GM19397 (cell line): ENCODE measurements around the gene LAMA2.

Experiments
- ATAC-seq: cut with Tn5 transposase; IDR thresholded peaks from one replicate; pipeline ENCODE4 v1.9.1; 2021; ENCODE audit warnings: mild to moderate bottlenecking, moderate library complexity; ENCODE audit not compliant: unreplicated experiment

Gene LAMA2

DNA sequence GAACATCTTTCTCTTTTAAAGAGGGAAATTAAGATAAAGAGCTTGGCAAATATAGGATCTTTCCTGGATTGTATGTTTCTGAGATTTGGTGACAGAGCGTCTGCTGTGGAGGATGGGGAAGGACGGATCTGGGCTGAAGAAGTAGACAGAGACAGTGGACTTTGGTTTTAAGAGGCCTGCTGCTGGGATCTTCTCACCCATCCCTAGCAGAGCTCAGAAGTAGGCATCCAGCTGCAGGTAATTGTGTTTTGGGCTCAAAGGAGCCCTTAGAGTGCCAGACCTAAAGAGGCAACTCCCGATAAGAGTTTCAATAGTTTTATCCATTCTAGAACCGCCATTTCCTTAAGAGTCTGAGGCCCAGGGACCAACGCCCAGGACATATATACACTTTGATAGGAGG lies 20.8 kb downstream of the LAMA2 start:
- no peak for ATAC-seq

DNA sequence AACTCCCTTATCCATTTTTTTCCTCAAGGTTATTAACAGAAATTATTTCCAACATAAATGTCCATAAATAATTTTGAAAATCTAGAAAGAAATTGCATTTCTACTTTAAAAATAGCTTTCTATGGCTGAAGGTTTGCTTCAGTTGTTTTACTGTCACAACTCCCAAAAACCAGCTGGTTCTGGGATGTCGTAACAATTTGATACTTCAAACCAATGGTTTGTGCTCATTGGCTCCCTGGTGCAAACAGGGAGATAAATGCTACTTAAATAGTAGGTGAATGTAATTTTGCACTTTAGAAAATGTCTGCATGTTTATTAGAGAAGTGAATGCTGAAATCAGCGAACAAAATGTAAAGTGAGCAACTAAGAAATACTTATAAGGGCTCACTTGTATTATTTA lies 31.1 kb downstream of the LAMA2 start:
- no peak for ATAC-seq

DNA sequence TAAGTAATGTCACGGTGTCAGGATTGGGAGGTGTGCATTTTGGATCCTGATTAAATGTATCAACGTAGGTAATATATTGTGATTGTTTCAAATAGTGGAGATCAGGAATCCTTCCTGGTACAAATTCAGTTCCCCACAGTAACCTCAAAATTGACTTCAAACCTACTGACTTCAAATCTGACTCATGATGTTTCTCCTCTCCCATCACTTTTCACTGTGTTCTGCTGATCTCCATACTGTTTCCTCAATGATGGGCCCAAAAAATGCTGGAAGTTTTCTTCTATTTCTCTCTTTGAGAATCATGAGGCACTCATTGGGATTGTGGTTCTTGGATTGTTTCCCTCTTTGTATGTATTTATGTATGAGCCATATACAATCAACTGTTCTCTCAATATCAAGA lies 35.9 kb downstream of the LAMA2 start:
- no peak for ATAC-seq

DNA sequence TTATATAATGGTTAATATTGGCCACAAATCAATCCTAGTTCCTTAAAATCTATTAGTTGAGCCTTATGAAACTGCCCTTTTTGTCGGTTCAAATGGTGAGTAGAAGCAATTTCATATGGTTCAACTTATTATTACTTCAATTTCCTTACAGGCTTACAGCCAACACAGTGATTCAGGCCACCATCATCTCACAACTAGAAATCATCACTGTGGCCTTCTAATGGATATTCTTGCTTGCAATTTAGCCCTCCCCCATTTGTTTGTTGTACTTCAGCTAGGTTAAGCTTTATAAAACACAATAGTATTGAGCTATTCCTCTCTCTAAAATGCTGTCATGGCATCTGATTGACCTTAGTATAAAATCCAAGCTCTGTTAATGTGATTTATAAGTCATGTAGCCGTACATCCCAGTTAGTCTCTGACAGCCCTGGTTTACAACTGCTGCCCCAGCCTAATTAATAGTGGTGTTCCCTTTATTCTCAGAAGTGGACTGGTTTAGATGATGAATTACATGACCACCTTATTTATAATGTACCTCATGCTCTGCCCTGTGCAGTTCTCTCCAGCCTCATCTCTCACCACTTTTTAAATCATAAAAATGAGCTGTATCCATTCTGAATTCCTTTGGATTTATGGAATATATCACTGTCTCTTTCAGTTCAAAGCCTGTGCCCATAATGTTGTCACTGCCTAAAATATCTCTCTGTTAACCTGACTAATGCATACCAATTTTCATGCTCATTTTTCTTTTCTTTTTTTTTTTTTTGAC lies 36.7 kb downstream of the LAMA2 start:
- no peak for ATAC-seq

DNA sequence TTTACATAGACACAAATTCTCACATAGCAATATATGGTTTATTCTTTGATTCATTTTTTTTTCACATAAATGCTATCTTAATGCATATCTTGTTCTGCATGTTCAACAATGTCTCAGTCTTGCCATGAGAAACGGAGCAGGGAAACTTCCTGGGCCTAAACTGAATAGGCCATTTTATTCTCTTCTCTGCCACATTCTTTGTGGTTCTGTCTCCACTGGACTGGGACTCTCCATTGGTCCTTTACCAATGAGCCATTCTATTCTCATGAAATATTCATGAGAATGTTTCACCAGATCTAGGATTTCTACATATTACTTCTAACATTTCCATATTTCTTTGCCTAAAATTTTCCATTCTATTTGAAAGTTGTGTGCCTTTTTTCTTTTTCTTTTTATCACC lies 42.8 kb downstream of the LAMA2 start:
- ATAC-seq = no peak

DNA sequence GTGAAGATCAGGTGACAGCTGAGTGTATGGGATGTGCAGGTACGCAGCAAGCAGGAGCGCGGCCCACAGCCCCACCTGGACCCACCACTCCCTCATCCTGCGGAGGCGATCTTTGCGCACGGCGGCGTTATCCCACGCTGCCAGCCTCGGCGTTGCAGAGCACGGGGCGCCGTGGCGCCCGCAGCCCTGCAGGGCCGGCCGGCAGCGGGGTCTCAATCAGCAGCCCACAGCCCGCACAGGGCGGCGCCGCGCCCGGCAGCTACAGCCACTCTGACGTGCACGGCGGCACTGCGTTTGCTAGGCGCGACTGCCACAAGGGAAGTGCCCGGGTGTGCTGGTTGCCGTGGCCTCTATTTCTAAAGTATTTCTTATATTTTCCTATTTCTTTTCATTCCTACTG lies 46.9 kb downstream of the LAMA2 start:
- no peak for ATAC-seq

DNA sequence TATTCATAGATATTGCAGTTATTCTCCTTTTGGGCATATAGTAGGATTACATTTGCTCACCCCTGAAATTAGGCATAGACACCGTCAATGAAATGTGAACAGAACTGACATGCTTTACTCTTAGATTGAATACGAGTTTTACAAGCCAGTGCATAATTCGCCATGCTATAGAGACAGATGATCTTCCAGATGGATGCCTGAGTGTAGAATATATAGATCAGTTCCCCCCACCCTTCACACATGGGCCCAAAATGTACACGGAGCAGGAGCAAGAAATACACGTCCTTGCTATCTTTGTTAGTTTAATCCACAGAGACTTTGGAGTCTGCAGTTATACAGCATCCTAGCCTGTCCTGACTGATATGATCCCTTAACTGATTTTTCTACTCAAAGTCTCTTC lies 47.4 kb downstream of the LAMA2 start:
- ATAC-seq = no peak

DNA sequence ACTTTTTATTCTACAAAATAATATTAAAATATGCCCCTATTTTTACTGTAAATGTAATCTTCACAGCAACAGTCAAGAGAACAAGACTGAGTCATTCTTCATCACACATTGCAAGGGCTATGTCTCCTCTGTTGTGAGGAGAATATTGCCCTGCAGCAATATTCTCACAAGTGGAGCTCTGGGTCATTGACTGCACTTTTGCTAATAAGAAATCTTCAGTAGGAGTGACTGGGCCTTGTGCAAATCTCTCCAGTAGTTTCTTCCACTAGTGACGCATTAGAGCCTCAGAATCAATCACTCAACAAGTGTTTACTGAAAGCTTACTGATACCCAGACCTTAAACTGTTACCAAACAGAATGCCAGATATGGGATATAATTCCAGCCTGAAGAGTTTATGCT lies 49.1 kb downstream of the LAMA2 start:
- no peak for ATAC-seq

DNA sequence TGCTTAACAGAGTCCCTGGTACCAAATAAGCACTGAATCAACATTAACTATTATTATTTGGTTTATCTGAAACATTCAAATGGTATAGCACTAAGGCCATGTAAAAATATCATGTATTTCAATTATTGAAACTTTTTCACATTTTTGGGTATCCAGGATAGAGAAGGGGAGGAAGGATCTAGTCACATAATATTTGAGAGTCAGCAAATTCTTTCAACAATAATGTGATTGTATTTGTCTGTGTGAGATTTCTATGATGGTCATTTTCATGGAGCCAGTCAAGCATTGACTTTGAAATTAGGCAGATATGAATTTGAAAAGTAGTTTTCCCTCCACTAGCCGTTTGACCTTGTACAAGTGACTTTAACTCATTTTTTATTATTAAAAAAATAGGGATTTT lies 67.9 kb downstream of the LAMA2 start:
- no peak for ATAC-seq

DNA sequence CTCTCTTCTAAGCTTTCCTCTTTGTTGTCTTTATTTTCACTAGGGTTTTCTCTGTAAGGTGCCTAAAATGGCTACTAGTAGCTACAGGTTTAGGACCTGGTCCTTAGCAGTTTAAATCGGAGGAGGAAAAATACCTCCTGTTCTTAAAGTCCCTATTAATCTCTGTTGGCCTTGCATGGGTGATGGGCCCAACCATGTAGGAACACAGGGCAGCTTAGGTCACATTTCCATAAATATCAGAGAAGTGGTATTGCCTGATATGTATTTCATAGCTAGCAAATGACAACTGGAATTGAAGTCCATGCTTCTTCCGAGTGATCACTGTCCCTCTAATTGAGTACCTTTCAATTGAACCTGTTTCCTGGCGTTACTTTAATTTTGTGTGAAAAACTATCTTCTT lies 70.0 kb downstream of the LAMA2 start:
- no peak for ATAC-seq

DNA sequence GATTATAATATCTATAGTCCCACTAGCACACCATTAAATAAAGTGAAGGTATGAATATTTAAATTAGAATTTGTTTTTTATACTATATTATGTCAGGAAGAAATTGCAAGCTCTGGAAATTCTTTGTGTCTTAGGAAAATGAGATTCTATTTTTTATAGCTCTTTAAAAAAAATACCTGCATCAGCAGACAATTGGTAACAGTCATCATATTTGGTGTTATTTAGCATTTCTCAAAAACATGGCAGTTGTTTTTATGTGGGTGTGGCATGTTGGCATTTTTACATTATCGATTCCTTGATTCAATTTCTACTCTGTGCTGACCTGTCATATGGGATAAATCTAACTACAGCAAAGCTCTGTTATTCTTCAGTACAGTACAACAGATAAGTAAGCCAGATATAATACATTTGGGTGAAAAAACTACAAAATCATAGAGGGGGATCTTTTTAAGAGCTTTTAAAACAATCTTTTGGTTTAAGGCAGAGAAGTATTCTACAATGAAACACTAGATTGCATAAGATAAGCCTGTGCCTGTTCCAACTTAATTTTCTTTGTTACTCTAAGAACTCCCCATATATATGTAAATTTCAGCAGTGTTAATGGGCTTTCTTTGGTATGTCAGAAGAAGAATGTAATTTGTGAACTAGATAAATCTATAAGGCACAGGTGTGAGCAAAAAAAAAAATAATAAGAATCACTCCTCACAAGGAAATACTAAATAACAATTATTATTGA lies 71.5 kb downstream of the LAMA2 start:
- ATAC-seq = no peak

DNA sequence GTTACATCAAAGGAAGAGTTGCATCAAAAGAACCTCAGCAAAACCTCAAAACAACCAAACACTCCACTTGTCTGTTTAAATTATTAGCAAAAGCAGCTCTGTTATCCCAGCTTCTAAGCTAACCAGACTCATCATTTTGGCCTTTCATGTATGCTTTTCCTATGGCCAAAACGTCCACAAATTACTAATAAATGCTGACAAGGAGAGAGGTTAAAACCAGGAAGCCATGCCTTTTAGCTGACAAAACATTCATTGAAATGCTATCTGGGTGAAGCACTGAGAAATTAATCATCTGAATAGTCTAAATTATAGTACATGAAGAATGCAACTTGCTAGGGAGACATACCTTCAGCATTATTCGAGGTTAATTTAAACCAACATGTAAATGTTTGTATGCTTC lies 80.6 kb downstream of the LAMA2 start:
- ATAC-seq = no peak

DNA sequence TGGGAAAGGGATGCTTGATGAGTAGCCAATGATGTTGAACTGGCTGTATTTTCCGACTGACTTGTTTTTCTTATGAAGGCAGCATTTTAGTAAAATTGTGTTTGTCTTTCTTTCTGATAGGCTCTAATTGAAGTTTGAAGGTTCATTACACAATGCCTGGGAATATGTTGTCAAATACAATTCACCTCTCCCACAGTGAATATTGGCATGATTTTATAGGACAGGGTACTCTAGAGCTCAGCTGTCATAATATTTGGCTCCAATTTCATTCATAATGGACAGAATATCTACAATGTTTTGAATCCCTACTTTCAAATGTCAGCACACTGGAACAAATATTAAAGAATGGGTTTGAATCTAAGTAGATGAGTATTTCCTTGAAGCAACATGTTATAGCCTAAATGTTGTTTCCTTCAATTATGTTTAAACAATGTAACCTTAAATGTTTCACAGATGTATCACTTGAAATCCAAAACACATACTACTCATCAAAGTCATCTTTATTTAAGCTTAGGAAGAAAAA lies 81.4 kb downstream of the LAMA2 start:
- no peak for ATAC-seq

DNA sequence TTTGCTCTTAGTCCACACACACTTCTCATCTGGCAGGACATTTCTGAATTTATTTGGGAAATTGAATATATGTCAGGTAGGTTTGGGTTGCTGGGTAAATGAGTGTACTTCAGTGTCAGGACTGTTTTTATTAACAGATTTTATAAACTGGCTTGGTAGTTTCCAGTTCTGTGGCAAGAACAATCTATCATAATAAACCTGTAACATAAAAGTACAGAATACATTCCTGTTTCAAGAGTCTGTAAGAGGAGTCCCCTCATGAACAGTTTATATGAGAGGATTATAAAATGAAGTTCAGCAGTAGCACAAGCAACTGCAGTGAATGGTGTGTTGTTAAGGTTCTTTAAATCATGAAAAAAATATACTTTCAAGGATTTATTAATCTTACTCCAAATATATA lies 81.8 kb downstream of the LAMA2 start:
- no peak for ATAC-seq

DNA sequence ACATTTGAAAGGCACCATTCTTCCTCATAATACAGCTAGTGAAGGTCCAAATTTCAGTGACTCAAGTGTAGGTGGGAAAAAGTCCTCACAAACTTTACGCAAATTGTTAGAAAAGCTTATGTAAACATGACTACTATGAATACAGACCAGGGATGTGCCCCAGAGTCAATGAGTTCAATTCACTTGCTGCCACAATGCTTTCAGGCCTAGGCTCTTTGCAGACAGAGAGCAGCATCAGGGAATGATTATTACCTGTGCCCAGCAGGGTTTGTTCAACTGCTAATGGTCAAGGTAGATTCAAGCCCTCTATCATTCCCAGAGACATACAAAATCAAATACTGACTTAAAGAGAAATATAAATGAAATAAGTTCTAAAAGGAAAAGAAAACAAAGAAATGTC lies 84.0 kb downstream of the LAMA2 start:
- ATAC-seq = no peak

DNA sequence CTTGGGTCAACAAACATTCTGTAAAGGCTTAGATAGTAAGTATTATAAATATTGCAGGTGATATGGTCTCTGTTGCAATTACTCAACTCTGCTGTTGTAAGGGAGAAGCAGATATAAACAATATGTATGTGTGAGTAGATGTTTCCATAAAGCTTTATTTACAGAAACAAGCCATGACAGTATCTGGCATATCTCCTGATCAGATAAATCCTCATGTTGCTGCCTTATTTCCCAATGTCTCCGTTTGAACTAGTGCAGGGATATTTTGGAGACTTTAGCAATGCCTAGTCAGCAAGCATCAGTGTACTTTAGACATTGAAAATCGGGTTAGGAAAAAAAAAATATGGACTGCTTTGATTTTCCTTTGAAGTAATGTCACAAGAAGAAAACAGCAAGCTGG lies 96.1 kb downstream of the LAMA2 start:
- no peak for ATAC-seq

DNA sequence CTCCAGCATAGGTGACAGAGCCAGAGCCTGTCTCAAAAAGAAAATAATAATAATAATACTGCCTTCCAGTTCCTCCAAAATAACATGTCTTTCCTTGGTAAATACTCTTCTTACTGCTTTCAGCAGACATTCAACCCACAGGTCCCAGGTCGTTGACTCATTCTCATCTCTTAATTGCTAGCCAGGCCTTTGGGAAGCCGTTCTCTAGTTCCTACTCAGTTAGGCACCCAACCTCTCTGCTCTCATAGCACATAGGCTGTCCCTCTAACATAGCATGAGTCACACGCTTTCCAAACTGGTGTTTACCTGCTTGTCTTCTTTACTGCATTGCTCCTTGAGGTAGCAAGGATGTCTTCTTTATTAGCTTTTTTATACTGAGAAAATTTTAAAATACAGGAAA lies 98.8 kb downstream of the LAMA2 start:
- no peak for ATAC-seq

DNA sequence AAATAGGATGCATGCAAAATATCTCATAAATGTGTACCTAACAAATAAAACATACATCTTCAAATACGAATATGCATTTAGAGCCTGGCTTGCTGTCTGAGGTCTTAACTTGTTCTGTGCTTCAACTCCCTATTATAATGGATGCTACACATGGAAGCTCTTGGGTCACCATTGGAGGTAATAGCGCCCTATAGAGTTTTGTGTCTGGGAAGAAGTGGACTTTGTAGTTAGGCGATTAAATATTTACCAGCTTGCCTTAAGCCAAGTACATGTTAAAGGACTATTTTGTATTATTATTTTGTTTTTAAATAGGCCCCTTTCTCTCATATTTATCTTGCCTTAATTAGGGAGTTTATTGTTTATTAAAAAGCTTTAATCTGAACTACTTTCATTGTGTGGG lies 107.4 kb downstream of the LAMA2 start:
- ATAC-seq = no peak

DNA sequence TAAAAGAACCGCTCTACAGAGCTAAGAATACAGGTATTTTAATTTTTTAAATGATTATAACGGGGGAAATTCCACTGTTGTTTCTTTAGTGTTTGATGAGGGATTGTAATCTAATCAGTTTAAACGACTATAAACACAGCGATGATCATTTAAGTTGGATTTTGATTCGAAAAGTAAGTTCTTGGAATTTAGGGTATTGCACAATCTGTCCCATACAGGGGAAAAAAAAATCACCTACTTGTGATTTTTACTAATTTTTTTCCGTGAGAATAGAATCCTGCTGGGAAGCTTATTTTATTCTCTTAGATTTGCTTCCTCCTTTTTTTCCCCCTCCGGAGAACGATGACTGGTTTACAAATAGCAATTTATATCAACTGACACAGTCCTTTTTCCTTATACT lies 108.0 kb downstream of the LAMA2 start:
- ATAC-seq = no peak

DNA sequence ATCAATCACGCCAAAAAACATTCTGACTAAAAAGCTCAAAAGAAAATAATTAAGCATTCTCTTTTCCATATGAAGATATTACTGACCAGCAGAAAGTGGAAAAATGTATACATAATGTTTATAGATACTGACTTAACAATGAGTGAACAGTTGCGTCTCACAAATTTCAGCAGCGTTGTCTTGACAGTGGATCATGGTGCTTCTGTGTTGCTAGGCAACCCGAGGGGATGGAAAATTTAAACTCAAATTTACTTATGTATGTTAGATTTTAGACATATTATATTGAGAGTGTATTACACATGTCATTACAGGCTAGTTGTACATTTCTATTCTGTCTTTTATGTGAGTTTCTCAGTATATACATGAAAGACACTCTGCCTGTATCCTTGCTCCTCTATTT lies 110.2 kb downstream of the LAMA2 start:
- no peak for ATAC-seq

DNA sequence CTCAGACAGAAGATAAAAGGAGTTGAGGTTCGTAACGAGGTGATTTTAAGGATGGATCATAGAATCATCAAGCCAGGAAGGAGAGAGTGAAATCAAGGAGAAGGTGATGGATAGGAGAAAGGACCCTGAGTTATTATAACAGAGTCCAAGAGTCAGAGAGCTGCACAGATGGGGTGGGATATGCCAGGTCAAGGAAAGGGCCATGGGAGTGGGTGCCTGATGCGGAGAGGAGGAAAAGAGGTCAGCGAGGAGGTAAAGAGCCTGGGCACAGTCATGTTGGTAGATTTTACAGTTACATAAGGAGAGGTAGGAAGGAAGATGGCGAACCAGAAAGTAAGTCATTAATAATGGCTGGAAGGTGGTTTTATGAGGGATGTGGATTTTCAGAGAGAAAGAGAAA lies 114.9 kb downstream of the LAMA2 start:
- no peak for ATAC-seq

DNA sequence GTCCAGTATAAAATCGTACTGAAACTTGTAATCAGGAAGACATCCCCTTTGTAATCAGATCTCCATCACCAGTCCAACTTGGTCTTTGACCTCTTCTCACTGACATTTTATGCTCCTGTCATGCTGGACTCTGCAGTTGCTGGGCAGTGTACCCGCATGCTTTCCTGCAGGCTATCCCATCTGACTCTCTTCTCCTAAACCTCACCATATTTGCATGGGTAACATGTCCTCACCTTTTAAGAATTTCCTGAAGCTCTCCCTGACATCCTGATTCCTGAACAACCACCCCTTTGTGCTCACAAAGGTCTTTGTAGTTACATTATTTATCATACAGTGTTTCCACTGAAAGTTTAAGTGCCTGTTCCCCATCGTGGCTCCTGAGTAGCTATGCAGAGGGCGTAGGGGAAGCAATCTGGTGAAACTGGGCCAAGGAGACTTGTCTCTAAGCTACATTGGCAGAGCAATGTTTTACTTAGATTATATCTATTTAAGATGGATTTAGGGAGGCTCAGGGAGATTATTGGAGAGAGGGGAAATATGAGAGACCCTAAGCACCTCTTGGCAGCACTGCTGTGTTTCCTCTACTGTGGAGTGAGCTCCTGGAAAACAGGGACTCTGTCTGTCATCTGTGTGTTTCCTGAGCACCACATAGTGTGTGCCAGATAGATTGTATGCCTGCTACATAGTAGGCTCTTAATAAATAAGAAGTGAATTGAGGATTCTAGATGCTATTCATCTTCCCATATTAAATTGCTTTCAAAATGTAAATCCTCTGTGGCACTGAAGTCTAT lies 124.0 kb downstream of the LAMA2 start:
- no peak for ATAC-seq
